ENCODE measurements around the gene KCNAB3. TPM values are rescaled to one million over a fixed set of nuclear protein-coding genes. Genes with fewer than 3 reads are reported as not detected.

Gene KCNAB3
- total RNA-seq, 1 donor from 2014 or later, result 0.26 TPM

DNA sequence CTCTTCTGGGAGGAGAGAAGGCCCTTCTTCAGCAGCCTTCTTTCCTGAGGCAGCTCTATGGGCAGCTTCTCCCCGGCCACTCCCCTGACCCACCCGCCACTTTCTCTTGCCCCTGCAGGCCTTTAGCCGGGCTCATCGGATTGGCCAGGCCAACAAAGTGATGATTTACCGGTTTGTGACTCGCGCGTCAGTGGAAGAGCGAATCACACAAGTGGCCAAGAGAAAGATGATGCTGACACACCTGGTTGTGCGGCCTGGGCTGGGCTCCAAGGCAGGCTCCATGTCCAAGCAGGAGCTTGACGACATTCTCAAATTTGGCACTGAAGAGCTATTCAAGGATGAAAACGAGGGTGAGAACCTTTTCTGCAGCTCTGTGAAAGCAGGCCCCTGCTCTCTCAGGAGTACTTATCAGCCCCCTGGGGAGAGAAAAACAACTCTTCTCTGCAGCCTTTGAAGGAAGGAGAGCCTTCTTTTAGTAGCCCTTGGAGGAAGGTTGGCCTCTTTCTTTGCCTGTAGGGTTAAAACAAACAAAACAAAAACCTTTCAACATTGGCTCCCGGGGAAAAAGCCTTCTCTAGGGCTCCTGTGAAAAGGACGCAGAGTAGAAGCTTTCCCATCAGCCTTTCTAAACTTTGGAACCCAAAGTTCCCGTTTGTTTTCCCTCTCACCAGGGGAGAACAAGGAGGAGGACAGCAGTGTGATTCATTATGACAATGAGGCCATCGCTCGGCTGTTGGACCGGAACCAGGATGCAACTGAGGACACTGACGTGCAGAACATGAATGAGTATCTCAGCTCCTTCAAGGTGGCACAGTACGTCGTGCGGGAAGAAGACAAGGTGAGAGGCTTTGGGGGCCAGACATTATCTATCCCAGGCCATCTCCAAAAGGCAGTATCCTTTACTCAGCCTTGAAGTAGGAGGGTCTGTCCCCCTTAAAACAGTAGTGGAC, 26.2 kb downstream of the KCNAB3 start:
- no peak for DNase-seq (ENCODE audit: low read depth in 2 of 2)

DNA sequence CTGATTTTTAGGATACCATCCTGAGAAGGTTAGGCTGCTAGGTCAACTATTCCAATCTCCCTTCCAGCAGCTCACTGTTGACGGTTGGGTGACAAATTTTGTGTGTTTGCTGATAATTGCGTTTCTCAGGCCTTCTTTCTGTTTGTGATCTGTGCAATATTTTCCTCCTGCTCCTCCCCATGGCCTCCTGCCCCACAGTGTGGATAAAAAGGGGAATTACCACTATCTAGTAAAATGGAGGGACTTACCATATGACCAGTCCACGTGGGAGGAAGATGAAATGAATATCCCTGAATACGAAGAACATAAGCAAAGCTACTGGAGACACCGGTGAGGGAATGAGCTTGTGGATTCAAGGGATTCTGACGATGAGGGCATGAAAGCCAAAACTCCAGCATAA, 31.9 kb downstream of the KCNAB3 start:
- peak; percentile 61 to 70 for DNase-seq (ENCODE audit: low read depth in 2 of 2)

DNA sequence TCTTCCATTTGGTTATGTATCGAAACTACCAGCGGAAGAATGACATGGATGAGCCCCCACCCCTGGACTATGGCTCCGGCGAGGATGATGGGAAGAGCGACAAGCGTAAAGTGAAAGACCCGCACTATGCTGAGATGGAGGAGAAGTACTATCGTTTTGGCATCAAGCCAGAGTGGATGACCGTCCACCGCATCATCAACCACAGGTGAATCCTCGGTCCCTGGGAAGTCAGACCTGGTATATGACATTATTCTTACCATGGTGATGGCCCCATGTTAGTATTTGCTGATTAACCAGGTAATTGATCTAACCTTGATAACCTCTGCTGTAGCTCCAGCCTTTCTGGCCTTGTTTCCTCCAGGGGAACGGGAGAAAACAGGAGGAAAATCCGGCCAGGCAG, 32.6 kb downstream of the KCNAB3 start:
- no peak for DNase-seq (ENCODE audit: low read depth in 2 of 2)

DNA sequence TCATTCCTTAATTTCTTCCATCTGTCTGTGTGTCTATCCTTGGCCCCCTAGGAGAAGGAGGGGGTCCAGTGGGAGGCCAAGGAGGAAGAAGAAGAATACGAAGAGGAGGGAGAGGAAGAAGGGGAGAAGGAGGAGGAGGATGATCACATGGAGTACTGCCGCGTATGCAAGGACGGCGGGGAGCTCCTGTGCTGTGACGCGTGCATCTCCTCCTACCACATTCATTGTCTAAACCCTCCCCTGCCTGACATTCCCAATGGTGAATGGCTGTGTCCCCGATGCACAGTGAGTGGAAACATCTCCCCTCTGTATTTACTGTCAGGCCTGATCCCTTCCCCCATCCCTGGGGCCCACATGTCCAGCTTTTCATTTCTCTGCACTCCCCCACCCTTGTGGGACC, 34.8 kb downstream of the KCNAB3 start:
- DNase-seq (ENCODE audit: low read depth in 2 of 2), result no peak

DNA sequence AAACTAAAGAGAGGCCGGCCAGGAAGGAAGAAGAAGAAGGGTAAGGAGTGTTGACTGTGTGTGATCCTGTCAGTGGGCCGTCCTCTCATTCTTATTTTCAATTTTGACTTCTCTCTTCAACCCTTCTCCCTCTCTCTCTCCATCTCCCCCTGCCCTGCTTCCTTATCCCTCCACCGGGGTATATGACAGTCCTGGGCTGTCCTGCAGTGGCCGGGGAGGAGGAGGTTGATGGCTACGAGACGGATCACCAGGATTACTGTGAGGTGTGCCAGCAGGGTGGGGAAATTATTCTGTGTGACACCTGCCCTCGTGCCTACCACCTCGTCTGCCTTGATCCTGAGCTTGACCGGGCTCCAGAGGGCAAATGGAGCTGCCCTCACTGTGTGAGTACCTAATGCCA, 35.4 kb downstream of the KCNAB3 start:
- DNase-seq (ENCODE audit: low read depth in 2 of 2), result no peak

DNA sequence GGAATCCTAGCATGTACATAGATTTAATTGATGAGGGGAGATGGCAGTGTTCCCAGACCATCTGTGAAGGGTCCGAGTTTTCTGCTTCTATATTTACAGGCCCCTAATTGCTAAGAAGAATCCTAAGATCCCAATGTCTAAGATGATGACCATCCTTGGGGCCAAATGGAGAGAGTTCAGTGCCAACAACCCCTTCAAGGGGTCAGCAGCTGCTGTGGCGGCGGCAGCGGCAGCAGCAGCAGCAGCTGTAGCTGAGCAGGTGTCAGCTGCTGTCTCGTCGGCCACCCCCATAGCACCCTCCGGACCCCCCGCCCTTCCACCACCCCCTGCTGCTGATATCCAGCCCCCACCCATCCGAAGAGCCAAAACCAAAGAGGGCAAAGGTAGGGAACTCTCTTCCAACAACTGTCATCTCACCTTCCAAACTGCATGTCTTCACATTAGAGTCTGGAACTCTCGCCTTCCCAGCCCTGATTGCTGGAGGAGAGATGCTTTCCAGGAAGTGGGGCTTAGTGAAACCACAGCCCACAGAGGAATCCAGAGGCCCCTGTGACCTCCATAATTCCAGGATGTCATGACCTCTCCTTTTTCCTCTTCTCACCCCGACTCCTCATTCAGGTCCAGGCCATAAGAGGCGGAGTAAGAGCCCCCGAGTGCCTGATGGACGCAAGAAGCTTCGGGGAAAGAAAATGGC, 36.3 kb downstream of the KCNAB3 start:
- DNase-seq (ENCODE audit: low read depth in 2 of 2), result no peak

DNA sequence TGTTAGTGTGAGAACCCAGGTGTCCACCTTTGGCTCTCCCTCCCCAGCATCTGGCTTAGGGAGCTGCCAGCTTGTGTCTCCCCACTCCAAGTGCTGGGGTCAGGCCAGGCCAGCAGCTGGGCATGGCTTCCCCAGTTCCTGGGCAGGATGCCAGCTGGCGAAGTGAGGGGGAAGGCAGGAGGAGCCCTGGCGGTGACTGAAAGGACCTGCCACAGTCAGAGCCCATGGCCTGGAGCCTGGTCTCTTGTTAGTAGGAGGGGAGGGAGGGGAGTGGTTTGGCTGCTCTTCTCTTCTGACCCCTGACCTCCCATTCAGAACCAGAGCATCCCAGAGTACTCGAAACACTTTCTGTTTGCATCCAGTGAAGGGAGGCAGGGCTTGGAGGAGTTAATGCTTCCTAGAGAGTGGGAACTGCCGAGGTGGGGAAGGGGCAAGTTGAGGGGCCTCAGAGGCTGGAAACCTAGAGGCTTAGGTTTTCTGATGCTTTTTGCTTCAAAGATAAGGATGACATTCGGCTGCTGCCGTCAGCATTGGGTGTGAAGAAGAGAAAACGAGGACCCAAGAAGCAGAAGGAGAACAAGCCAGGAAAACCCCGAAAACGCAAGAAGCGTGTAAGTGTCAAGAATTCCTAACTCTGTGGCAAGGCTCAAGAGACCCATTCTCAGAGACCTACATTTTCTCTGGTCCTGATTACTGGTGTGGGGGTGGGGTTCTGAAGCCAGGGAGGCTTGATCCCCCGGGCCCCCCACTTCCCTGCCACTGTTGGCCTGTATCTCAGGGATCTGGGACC, 40.3 kb downstream of the KCNAB3 start:
- peak; percentile 58 to 91 for DNase-seq (ENCODE audit: low read depth in 2 of 2)

DNA sequence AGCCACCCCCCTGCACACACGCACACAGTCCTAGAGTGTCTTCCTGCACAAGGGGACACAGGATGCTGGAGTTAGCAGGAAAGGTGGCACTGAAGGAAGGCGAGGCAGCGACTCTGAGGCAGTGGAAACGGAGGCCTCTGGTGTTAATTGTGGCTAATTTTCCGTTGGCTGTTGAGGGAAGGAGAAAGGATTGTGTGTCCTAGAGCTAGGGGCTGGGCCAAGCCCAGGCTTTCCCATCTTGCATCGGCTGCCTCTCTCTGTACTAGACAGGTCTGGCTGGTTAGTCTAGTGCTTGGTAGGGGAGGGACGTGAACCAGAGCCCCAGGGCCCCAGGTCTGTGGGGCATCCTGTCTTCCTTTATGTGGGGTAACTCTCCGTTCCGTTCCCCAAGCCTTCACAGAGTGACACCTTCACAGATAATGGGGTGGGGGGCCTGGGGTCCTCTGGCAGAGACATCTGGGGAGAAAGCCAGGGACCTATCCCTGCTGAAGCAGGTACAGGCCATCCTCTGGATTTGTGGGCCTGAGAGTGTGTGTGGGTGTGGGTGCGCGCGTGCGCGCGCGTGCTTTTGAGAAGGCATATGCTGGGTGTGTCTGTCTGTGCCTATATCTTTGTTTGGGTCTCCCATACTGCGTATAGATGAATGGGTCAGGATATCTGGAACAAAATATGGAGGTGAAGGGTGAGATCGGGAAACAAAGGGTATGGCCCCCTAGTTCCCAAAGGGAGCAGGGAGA, 41.3 kb downstream of the KCNAB3 start, which contains the start of gene CHD3:
Gene CHD3 (plus strand): TSS at position 606 of the 737 bp plus-strand sequence. CDS start 212 bp downstream, outside the sequence.
- peak in 1 of 2 donors; percentile 14 for DNase-seq (ENCODE audit: low read depth in 2 of 2)

DNA sequence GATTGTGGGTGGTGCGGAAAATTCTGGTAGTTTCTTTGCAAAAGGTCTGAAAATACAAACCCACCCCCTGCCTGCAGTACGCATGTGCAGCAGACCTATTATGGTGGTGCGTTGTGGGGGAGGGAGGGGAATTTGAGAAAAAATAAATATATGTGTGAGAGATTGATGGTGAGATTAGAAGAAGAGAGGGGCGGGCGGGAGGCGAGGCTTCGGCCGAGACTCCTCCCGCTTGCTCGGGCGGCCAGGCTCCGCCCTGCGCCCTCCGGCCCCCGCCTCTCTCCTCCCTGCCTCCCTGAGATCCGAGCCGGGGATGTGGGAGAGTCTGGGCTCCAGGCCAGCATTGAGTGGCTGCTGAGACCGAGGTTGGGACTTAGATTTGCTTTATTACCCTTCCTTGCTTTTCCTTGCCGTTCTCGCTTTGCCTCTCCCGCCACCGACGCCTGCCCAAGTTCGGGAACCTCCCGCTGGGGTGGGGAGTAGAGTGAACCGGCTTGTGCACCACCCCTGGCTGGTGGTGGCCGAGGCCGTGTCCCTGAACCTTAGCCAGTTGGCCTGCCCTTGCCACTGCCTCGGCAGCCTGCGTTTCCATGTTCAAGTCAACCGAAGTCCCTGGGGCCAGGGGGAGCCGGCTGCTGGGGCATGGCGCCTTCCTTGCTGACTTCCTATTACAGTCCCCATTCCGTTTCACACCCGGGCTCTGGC, 42.0 kb downstream of the KCNAB3 start:
- DNase-seq (ENCODE audit: low read depth in 2 of 2), result peak; percentile 82 to 97

DNA sequence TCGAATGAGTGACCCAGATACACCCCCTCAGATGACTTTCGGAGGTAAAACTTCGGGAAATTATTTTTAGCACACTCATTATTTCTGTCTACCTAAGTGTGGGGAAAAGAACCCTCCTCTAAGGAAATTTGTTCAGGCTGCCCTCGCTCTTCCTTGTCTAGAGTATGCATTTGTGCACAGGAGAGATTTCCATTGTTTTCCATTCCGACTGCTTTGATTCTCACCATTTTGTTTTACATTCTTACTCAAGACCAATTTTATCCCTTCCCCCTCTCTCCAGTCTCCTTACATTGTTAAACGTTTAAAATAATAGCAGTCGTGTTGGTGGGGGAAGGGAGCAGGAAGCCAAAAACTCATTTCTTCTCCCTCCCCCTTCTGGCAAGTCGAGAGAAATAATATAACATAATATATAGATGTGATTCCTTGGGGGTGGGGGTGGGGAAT, 42.6 kb downstream of the KCNAB3 start:
- no peak for DNase-seq (ENCODE audit: low read depth in 2 of 2)

DNA sequence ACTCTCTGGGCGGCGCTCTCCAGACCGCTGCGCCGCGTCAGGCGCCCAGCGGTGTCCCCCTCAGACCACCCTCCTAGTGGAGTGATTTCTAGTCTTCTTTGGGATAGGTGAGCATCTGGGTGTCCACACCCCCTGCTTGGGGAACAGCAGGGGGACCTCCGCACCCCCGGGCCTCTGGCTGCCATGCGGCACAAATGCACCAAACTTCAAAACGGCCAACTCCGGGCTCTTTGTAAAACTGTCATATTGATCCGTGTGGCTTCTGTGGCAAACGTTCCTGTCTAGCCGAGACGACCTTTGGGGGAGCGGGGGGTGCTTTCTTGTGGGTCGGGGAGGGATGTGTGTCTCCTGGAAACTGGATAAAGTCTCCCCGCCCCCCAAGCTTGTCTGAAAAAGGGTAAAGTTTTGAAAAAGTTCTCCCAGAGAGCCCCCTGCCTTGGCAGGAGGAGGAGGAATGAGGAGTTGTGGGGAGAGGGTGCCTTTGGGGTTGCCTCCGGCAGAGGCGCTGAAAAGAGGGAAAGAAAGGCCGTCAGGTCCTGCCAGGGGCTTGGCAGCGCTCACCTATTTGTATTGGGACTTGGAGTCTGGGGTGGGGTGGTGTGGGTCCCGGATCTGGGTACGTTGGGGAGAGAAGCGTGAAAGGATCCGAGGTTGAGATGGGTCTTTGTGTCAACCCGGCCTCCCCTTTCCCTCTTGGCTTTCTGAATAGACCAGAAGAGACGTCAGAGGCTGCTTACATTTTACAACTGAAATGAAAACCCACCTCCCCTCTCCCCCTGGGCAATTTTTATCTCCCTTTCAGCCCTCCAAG, 43.2 kb downstream of the KCNAB3 start:
- DNase-seq (ENCODE audit: low read depth in 2 of 2), result peak in 1 of 2 donors; percentile 45

DNA sequence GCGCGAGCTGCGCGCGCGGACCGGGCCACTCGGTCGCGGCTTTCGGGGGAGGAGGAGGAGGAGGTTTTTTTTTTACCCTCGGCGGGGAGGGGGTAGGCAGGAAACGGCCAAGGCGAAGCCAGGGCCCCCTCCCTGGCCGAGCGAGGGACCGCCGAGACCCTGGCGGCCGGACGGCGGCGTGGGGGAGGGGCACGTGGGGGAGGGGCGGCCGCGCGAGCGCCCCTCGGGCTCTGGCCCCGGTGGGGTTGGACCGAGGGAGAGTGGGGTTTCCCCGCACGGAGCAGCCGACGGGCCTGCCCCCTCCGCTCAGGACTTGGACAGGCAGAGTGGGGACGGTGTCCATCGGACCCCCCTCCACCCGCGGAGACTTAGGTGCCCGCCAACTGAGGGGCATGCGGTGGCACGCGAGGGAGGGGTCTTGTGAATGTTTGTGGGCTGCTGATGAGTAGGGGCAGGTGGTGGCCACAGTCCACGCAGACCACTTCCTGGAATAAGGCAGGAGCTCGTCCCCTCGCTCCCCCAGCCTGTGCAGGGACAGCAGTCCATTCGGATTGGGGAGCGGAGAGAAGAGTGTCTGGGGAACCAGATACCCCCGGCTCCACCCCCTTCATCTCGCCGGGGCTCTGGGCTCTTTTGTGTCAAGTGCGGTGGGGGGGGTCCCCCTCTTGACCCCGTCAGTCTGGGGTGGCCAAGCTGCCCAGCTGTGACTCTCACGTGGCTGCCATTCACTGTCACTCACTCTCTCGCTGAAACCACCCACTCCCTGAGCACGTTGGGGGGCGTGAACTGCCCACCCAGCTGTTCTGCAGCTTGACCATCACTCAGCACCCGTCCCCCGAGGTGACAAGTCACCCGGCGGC, 44.1 kb downstream of the KCNAB3 start:
- peak in 1 of 2 donors; percentile 54 for DNase-seq (ENCODE audit: low read depth in 2 of 2)

DNA sequence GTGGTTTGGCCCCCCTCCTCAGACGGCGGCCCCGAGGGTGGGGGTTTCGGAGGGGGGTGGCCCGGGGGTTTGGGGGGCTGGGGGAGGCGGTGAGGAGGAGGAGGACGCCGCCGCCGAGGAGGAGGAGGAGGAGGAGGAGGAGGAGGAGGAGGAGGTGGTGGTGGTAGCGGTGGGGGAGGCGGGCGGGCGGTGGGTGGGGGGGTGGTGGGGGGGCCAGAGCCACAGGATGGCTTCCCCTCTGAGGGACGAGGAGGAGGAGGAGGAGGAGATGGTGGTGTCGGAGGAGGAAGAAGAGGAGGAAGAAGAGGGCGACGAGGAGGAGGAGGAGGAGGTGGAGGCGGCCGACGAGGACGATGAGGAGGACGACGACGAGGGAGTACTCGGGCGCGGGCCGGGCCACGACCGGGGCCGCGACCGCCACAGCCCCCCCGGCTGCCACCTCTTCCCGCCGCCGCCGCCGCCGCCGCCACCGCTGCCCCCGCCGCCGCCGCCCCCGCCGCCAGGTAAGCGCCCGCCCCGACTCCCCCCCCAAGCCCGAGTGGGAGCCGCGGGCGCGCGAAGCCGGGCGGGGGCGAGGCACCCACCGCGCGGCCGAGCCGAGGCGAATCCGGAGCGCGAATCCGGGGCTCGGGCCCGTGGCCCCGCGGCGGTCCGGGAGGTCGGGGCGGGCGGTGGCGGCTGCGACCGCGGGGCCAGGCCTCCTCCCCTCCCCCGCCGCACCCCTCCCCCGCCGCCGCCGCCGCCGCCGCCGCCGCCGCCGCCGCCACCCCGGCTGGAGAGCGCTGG, 44.9 kb downstream of the KCNAB3 start:
- DNase-seq (ENCODE audit: low read depth in 2 of 2), result peak in 1 of 2 donors; percentile 6

DNA sequence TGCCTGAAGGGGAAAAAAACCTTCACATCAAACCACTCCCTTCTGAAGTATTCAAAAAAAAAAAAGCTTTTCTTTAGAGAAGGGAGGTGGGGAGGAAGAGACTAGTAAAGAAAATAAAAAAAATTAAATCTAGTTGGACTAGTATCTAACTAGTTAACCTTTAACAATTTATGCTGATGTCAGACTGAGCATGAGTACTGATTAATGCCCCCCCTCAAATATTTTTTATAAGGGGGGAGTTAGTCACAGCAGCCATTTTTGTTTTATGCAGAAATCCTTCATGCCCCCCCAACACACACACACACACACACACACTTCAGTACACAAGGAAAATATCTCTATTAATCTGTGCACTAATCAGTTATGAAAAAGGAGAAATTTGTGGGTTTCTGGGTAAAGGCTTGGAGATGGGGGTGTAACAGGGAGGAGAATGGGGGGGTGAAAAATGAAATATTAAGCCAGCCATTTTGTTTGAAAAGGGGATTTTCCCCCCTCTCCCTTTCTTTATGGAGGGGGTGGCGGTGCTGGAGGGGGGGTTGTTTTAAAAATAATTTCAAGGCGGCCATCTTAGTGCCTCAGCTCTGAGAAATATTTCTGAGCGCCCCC, 45.8 kb downstream of the KCNAB3 start:
- peak in 1 of 2 donors; percentile 32 for DNase-seq (ENCODE audit: low read depth in 2 of 2)

DNA sequence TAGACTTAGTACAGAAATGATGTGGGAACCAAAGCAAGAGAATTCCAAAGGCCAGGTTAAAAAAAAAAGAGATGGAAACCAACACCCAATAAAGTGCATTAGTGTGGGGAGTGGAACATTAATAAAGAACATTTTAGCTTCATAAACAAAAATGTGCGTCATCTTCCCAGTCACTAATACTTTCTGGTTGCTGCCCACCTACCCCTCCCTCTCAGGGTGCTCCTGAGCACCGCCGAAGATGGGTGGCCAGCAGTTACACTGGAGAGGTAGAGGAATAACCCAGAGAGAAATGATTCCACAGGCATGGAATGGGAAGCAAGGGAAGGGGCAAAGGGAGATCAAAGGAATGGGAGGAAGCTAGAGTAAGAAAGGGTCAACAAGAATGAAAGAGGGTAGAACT, 47.0 kb downstream of the KCNAB3 start:
- no peak for DNase-seq (ENCODE audit: low read depth in 2 of 2)

DNA sequence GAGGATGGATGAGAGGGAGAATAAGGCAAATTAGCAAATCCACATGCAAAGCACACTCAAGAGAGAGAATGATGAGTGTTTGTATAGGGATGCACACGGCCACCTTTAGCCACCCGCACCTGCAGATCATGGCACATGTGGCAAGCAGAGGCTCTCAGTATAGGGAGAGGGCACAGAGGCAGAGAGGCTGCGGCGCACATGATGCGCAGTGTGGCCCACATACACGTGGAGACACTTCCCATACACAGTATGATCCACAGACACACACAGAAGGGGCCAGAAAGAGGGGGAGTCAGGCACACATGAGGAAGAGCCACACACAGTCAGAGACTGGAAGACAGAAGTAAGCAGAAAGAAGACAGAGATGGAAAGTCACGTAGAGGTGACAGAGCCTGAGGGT, 47.6 kb downstream of the KCNAB3 start:
- no peak for DNase-seq (ENCODE audit: low read depth in 2 of 2)

All from dermis microvascular lymphatic vessel endothelial cell (primary cell).